Natural killer cell (primary cell): Measurements from ENCODE around the gene RSPH9. TPM values are rescaled to one million over a fixed set of nuclear protein-coding genes. Genes with fewer than 3 reads are reported as not detected.

Experiments used
- ATAC-seq, 3 donors: fragments of 150-1000 bp in 2 of 3; fragments of 200-7000 bp in 1 of 3; cut with Tn5 transposase; 1 replicate in 1 of 3; 2 replicates in 2 of 3; pipeline ENCODE4 v1.10.0; 2021; ENCODE audit warnings: mild to moderate bottlenecking in 2 of 3, moderate library complexity in 2 of 3
- DNase-seq, 2 donors: peaks; one replicate each; pipeline versions ENCODE4 v3.0.0 to v3.0.0-alpha.2; 2013 to 2021; ENCODE audit warnings: mixed read lengths in 1 of 2
- H3K27ac ChIP-seq: one replicate; pipeline ENCODE4 v1.5.1; 2013; ENCODE audit warnings: mild to moderate bottlenecking, low read length
- H3K27me3 ChIP-seq: one replicate; pipeline ENCODE4 v1.6.1; 2013; ENCODE audit warnings: low read length; ENCODE audit not compliant: control insufficient read depth, insufficient read depth
- H3K36me3 ChIP-seq: one replicate; pipeline ENCODE4 v1.6.1; 2013; ENCODE audit warnings: low read length; ENCODE audit not compliant: control insufficient read depth, insufficient read depth
- H3K4me1 ChIP-seq: one replicate; pipeline ENCODE4 v1.6.1; 2013; ENCODE audit warnings: low read length; ENCODE audit not compliant: control insufficient read depth, insufficient read depth
- H3K4me3 ChIP-seq: one replicate; pipeline ENCODE4 v1.5.1; 2013; ENCODE audit warnings: low read length
- H3K9me3 ChIP-seq: one replicate; pipeline ENCODE4 v1.6.1; 2013; ENCODE audit warnings: low read length; ENCODE audit not compliant: control insufficient read depth, insufficient read depth
- H3K27ac Mint-ChIP-seq, 2 donors: one replicate each; pipeline ENCODE4 v1.8.0; 2022; ENCODE audit warnings: mild to moderate bottlenecking in 2 of 2, mixed read lengths in 2 of 2, moderate library complexity in 1 of 2
- H3K27me3 Mint-ChIP-seq, 2 donors: one replicate each; pipeline ENCODE4 v1.8.0; 2022; ENCODE audit warnings: low read depth in 2 of 2, mixed read lengths in 2 of 2
- H3K36me3 Mint-ChIP-seq: one replicate; pipeline ENCODE4 v1.8.0; 2022; ENCODE audit warnings: mixed read lengths
- H3K4me1 Mint-ChIP-seq, 2 donors: one replicate each; pipeline ENCODE4 v1.8.0; 2022; ENCODE audit warnings: mixed read lengths in 2 of 2
- H3K4me3 Mint-ChIP-seq: one replicate; pipeline ENCODE4 v1.8.0; 2022; ENCODE audit warnings: mild to moderate bottlenecking, moderate library complexity, mixed read lengths
- H3K9me3 Mint-ChIP-seq, 2 donors: one replicate each; pipeline ENCODE4 v1.8.0; 2022; ENCODE audit warnings: mixed read lengths in 2 of 2
- WGBS: methylation state at CpG from one replicate; pipeline ENCODE4 v1.1.7; 2013; ENCODE audit warnings: missing lambda C conversion rate; ENCODE audit not compliant: insufficient coverage; 5-methylcytosine and 5-hydroxymethylcytosine counted together
- intact Hi-C: fragments of 100-400 bp; cut with micrococcal nuclease; formaldehyde crosslinking; loops from one replicate; pipeline ENCODE4 v1.14.2; 2022
- total RNA-seq, 4 donors: library from RNA; stranded (reverse); fragments of 120-200 nt in 1 of 4; gene quantifications; one replicate each; pipeline versions ENCODE4 v1.2.3 to v1.2.4, GENCODE V29; 2013 to 2022
- TF ChIP-seq, protein P1 (sequence below): fragments of 200-600 bp; IDR thresholded peaks from one replicate; pipeline ENCODE4 v1.8.0; 2022; ENCODE audit warnings: antibody characterized with exemption

The RSPH9 gene
- total RNA-seq, 3 donors from 2014 or later (not counting 1 experiment from before 2014, with no cell fraction given): 0.23 TPM; not detected in 2

- peaks cover 9% of the 10 kb centered on the region for H3K4me1 ChIP-seq
- H3K4me3 ChIP-seq: no peak overlapping the region
- DNase-seq: no peak
- intact Hi-C loops: no loop called here
- no peak overlapping the region for H3K4me3 Mint-ChIP-seq
- 85% methylated on average over 7 of the region's 7 CpGs for WGBS
- peaks cover 28 to 38% of the 10 kb centered on the region in 2 donors for H3K27me3 Mint-ChIP-seq
- TF ChIP-seq, protein P1, sequence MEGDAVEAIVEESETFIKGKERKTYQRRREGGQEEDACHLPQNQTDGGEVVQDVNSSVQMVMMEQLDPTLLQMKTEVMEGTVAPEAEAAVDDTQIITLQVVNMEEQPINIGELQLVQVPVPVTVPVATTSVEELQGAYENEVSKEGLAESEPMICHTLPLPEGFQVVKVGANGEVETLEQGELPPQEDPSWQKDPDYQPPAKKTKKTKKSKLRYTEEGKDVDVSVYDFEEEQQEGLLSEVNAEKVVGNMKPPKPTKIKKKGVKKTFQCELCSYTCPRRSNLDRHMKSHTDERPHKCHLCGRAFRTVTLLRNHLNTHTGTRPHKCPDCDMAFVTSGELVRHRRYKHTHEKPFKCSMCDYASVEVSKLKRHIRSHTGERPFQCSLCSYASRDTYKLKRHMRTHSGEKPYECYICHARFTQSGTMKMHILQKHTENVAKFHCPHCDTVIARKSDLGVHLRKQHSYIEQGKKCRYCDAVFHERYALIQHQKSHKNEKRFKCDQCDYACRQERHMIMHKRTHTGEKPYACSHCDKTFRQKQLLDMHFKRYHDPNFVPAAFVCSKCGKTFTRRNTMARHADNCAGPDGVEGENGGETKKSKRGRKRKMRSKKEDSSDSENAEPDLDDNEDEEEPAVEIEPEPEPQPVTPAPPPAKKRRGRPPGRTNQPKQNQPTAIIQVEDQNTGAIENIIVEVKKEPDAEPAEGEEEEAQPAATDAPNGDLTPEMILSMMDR: no peak
- H3K9me3 Mint-ChIP-seq: no peaks in the 10 kb centered on the region
- ATAC-seq: no peak
- no peaks in the 10 kb centered on the region for H3K27me3 ChIP-seq
- no peaks in the 10 kb centered on the region for H3K9me3 ChIP-seq
- no peak overlapping the region for H3K27ac Mint-ChIP-seq
- H3K36me3 Mint-ChIP-seq: no peaks in the 10 kb centered on the region
- no peak overlapping the region for H3K27ac ChIP-seq
- no peaks in the 10 kb centered on the region for H3K4me1 Mint-ChIP-seq
- no peaks in the 10 kb centered on the region for H3K36me3 ChIP-seq
Observed at GRCh38 chr6:43709654-43710303, 64.9 kb downstream of the RSPH9 start.

- Mint-ChIP-seq H3K4me1 (no peaks in the 10 kb centered on the region), H3K4me3 (no peak overlapping the region), H3K9me3 (no peaks in the 10 kb centered on the region), H3K36me3 (no peaks in the 10 kb centered on the region), H3K27ac (no peak overlapping the region), H3K27me3 (peaks cover 29 to 38% of the 10 kb centered on the region in 2 donors)
- no peaks in the 10 kb centered on the region for H3K36me3 ChIP-seq
- TF ChIP-seq, protein P1: no peak
- ATAC-seq (no peak), DNase-seq (no peak)
- no peak overlapping the region for H3K27ac ChIP-seq
- no peak overlapping the region for H3K4me3 ChIP-seq
- H3K27me3 ChIP-seq: no peaks in the 10 kb centered on the region
- no peaks in the 10 kb centered on the region for H3K9me3 ChIP-seq
- intact Hi-C loops: no loop called here
- peaks cover 10% of the 10 kb centered on the region for H3K4me1 ChIP-seq
- WGBS: 88% methylated on average over 3 of the region's 4 CpGs
Observed at GRCh38 chr6:43710576-43710975, 65.7 kb downstream of the RSPH9 start.

GRCh38 chr6:43712579-43712978, 67.7 kb downstream of the RSPH9 start:
- DNase-seq (no peak), ATAC-seq (no peak)
- Mint-ChIP-seq H3K4me1 (no peaks in the 10 kb centered on the region), H3K27ac (no peak overlapping the region), H3K4me3 (no peak overlapping the region), H3K9me3 (no peaks in the 10 kb centered on the region), H3K36me3 (no peaks in the 10 kb centered on the region), H3K27me3 (peaks cover 19 to 22% of the 10 kb centered on the region in 2 donors)
- Histone ChIP-seq H3K27me3 (no peaks in the 10 kb centered on the region), H3K9me3 (no peaks in the 10 kb centered on the region), H3K36me3 (no peaks in the 10 kb centered on the region), H3K27ac (no peak overlapping the region), H3K4me3 (no peak overlapping the region), H3K4me1 (peaks cover 4% of the 10 kb centered on the region)
- WGBS: 83% methylated on average over 5 of the region's 6 CpGs
- intact Hi-C loops: no loop called here
- TF ChIP-seq, protein P1: no peak
